Activated CD4-positive, alpha-beta memory T cell treated with anti-CD3 and anti-CD28 coated beads, Interleukin-2, amount 10 ng/mL, durations not matched to agents 7 days and 5 days (primary cell): Measurements from ENCODE around the gene BHLHE23. TPM values are rescaled to one million over a fixed set of nuclear protein-coding genes. Genes with fewer than 3 reads are reported as not detected.
"Not testable (repeated sequence)": the region's sequence is repeated elsewhere in the genome, so short reads cannot be mapped to it uniquely, and the experiment has no call there.

Experiments used
- CTCF ChIA-PET: fragments of 350-600 bp; sonication (Branson Sonifier 250); formaldehyde crosslinking; loops from one replicate; lab custom pipeline; 2021; ENCODE audit warnings: antibody characterized with exemption, inconsistent platforms; lab: Charles Lee
- POLR2A ChIA-PET: fragments of 350-600 bp; sonication (Branson Sonifier 250); formaldehyde crosslinking; loops from one replicate; lab custom pipeline; 2021; ENCODE audit warnings: antibody characterized with exemption; lab: Charles Lee
- DNase-seq: peaks from one replicate; pipeline ENCODE4 v3.0.0-alpha.2; 2020
- H3K27ac Mint-ChIP-seq: one replicate; pipeline ENCODE4 v1.8.0; 2021; ENCODE audit warnings: mild to moderate bottlenecking, mixed read lengths
- H3K27me3 Mint-ChIP-seq: one replicate; pipeline ENCODE4 v1.8.0; 2021; ENCODE audit warnings: mixed read lengths
- H3K36me3 Mint-ChIP-seq: one replicate; pipeline ENCODE4 v1.8.0; 2021; ENCODE audit warnings: low read depth, mixed read lengths
- H3K4me1 Mint-ChIP-seq: one replicate; pipeline ENCODE4 v1.8.0; 2021; ENCODE audit warnings: mixed read lengths
- H3K4me3 Mint-ChIP-seq: one replicate; pipeline ENCODE4 v1.8.0; 2021; ENCODE audit warnings: mild to moderate bottlenecking, mixed read lengths
- H3K9me3 Mint-ChIP-seq: one replicate; pipeline ENCODE4 v1.8.0; 2021; ENCODE audit warnings: mixed read lengths
- total RNA-seq, 2 experiments: library from RNA; stranded (reverse); gene quantifications; one replicate each; pipeline ENCODE4 v1.2.3, GENCODE V29; 2021

The BHLHE23 gene
- total RNA-seq, 2 experiments from 2014 or later: not detected

DNA sequence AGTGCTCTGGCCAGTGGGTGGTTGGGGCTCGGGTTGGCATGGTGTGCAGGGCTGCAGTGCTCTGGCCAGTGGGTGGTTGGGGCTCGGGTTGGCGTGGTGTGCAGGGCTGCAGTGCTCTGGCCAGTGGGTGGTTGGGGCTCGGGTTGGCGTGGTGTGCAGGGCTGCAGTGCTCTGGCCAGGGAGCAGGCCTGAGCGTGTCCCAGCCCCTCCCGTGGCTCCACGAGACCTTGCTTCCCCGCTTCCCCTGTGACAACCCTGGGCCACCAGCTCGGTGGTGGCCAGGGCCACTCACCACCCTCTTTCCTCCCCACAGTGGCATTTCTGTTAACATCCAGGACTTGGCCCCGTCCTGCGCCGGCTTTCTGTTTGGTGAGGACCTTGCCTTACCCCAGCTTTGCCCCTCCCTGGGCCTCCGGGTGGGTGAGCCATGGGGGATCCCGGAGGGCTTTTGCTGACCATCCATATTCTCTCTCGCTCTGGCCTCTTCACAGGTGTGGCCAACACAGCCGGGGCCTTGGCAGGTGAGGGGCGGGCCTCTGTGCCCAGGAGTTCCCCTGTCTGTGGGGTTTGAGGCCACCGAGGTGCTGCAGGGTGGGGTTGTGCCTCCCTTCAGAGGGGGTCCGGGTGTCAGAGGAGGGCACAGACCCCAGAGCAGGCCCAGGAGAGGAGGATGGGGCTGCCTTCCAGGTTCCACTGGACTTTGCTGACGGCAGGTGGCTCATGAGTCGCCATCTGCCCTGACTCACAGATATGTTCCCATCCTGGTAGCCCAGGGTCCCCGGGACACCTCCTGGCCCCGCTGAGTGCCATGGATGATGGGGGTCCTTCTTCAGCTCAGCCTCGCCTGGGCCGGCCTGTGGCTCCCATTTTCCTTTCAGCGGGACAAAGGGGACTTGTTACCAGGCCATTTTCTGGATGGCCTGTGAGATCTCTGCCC lies 40.3 kb downstream of the BHLHE23 start:
- no peak for DNase-seq
- H3K4me1 Mint-ChIP-seq: peaks cover 3% of the 10 kb centered on the region
- H3K9me3 Mint-ChIP-seq: no peaks in the 10 kb centered on the region
- H3K4me3 Mint-ChIP-seq: no peak overlapping the region
- ChIA-PET CTCF (no interaction called here), POLR2A (no interaction called here)
- peaks cover 3% of the 10 kb centered on the region for H3K27me3 Mint-ChIP-seq
- H3K36me3 Mint-ChIP-seq: no peaks in the 10 kb centered on the region
- no peak overlapping the region for H3K27ac Mint-ChIP-seq

GRCh38 chr20:62965363-62965771 lies 41.4 kb downstream of the BHLHE23 start:
- POLR2A ChIA-PET: interaction anchor here (1.1 kb wide), 1 partner anchor 44 kb away, joined by 3 read pairs; no protein-coding TSS in a partner anchor
- H3K36me3 Mint-ChIP-seq: no peaks in the 10 kb centered on the region
- no peak overlapping the region for H3K4me3 Mint-ChIP-seq
- CTCF ChIA-PET: interaction anchor here (1.6 kb wide), 1 partner anchor 8 kb away, joined by 3 read pairs; no protein-coding TSS in a partner anchor
- no peaks in the 10 kb centered on the region for H3K4me1 Mint-ChIP-seq
- no peaks in the 10 kb centered on the region for H3K9me3 Mint-ChIP-seq
- no peak for DNase-seq
- H3K27ac Mint-ChIP-seq: no peak overlapping the region
- no peaks in the 10 kb centered on the region for H3K27me3 Mint-ChIP-seq

GRCh38 chr20:62964700-62965099 lies 42.1 kb downstream of the BHLHE23 start:
- H3K9me3 Mint-ChIP-seq: no peaks in the 10 kb centered on the region
- no peak overlapping the region for H3K27ac Mint-ChIP-seq
- no peak for DNase-seq
- H3K4me3 Mint-ChIP-seq: no peak overlapping the region
- ChIA-PET POLR2A (interaction anchor here (1.1 kb wide), 1 partner anchor 44 kb away, joined by 3 read pairs; no protein-coding TSS in a partner anchor), CTCF (interaction anchor here (1.6 kb wide), 1 partner anchor 8 kb away, joined by 3 read pairs; no protein-coding TSS in a partner anchor)
- no peaks in the 10 kb centered on the region for H3K36me3 Mint-ChIP-seq
- no peaks in the 10 kb centered on the region for H3K27me3 Mint-ChIP-seq
- no peaks in the 10 kb centered on the region for H3K4me1 Mint-ChIP-seq

- POLR2A ChIA-PET: no interaction called here
Measured at GRCh38 chr20:62963614-62964397, 43.0 kb downstream of the BHLHE23 start.

DNA sequence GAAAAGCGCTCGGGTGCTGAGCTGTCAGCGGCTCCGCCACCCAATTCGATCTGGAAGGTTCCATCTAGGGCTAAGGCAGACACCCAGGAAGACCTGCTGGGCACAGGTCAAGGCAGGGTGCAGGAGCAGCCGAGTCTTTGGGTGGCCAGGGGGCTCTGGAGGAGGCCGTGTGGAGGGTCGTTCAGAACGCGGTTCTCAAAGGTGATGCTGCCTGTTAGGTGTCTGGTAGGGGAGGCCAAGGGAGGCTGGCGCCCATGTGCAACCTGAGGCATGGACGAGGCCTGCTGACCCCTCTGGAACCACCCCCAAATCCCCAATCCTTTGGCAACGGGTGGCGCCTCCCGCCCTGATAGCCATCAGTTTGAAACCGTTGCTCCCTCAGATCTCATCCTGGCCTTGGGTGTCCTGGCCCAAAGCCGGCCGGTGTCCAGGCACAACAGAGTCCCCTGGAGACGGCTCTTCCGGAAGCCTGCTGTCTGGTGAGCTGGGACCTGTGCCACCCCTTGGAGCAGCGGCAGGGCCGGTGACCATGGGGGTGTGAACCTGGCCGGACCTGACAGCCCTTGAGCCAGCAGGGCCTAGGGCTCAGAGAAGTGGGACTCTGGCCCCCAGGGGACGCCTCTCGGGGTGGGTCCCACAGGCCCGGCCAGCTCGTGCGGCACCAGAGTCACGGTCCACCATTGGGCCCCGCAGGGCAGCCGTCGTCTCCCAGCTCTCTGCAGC lies 43.7 kb downstream of the BHLHE23 start:
- no peaks in the 10 kb centered on the region for H3K9me3 Mint-ChIP-seq
- DNase-seq: no peak
- no peaks in the 10 kb centered on the region for H3K27me3 Mint-ChIP-seq
- no peak overlapping the region for H3K27ac Mint-ChIP-seq
- no peak overlapping the region for H3K4me3 Mint-ChIP-seq
- CTCF ChIA-PET: no interaction called here
- H3K36me3 Mint-ChIP-seq: no peaks in the 10 kb centered on the region
- POLR2A ChIA-PET: interaction anchor here (1.0 kb wide), 1 partner anchor 10 kb away, joined by 3 read pairs; no protein-coding TSS in a partner anchor
- H3K4me1 Mint-ChIP-seq: no peaks in the 10 kb centered on the region

More at GRCh38 chr20:62963614-62964397, 43.0 kb downstream of the BHLHE23 start:
- Mint-ChIP-seq H3K4me1 (no peaks in the 10 kb centered on the region), H3K27me3 (no peaks in the 10 kb centered on the region), H3K4me3 (no peak overlapping the region), H3K27ac (no peak overlapping the region), H3K9me3 (no peaks in the 10 kb centered on the region), H3K36me3 (no peaks in the 10 kb centered on the region)
- no peak for DNase-seq
- CTCF ChIA-PET: interaction anchor here (1.6 kb wide), 1 partner anchor 9 kb away, joined by 3 read pairs; no protein-coding TSS in a partner anchor

DNA sequence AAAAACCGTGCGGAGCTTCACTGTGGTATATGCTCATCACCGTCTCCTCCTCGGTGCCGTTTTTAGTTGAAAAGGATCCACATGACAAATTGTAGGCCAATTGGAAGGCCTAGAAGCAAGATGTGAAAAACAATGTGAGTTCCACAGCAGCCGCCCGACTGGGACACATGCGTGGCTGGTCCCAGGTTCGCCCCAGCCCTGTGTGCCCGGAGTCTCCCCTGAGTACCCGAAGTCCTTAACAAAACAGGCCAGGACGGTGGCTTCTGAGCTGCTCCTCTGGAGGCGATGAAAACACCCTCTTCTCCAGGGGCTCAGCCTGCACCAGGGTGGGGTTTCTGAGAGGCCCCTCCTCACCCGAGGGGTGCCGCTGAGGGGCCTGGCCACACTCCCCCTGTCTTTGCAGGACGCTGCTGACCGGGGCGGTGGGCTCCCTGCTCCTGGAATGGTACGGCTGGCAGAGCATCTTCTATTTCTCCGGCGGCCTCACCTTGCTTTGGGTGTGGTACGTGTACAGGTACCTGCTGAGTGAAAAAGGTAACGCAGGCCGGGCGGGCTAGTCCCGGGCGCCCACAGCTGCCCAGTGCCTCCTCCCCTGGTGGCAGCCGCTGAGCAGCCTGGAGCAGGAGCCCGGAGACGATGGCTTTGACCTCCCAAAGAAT lies 44.4 kb downstream of the BHLHE23 start:
- Mint-ChIP-seq H3K36me3 (no peaks in the 10 kb centered on the region), H3K27ac (no peak overlapping the region), H3K27me3 (no peaks in the 10 kb centered on the region), H3K9me3 (no peaks in the 10 kb centered on the region), H3K4me3 (no peak overlapping the region), H3K4me1 (no peaks in the 10 kb centered on the region)
- POLR2A ChIA-PET: interaction anchor here (1.0 kb wide), 1 partner anchor 10 kb away, joined by 3 read pairs; no protein-coding TSS in a partner anchor
- CTCF ChIA-PET: no interaction called here
- DNase-seq: no peak

GRCh38 chr20:62961799-62962198 lies 45.0 kb downstream of the BHLHE23 start:
- H3K36me3 Mint-ChIP-seq: no peaks in the 10 kb centered on the region
- no peak overlapping the region for H3K4me3 Mint-ChIP-seq
- ChIA-PET CTCF (no interaction called here), POLR2A (no interaction called here)
- no peak overlapping the region for H3K27ac Mint-ChIP-seq
- no peaks in the 10 kb centered on the region for H3K9me3 Mint-ChIP-seq
- H3K27me3 Mint-ChIP-seq: no peaks in the 10 kb centered on the region
- no peak for DNase-seq
- H3K4me1 Mint-ChIP-seq: no peaks in the 10 kb centered on the region

DNA sequence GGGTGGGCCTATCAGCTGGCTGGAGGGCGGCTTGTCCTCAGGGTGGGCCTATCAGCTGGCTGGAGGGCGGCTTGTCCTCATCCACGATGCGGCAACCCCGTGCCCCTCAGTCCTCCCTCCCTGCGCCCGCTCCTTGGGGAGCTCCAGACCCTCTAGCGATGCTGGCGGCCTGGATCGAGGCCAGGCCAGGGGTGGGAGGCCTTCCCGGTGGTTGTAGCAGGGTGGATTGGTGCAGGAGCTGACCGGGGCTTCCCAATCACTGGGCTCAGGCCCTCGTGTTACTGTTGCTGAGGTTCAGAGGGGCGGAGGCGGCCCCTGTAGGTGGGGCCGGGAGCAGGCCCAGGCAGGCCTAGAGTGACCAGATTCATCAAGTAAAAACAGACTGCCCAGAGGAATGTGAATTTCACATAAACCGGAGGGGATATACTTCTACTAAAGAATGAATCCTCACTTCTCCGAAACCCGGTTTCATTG lies 45.4 kb downstream of the BHLHE23 start:
- Mint-ChIP-seq H3K9me3 (no peaks in the 10 kb centered on the region), H3K36me3 (no peaks in the 10 kb centered on the region), H3K4me1 (no peaks in the 10 kb centered on the region), H3K27ac (no peak overlapping the region), H3K27me3 (no peaks in the 10 kb centered on the region), H3K4me3 (no peak overlapping the region)
- CTCF ChIA-PET: no interaction called here
- POLR2A ChIA-PET: no interaction called here
- no peak for DNase-seq

- H3K27ac Mint-ChIP-seq, POLR2A ChIA-PET, H3K9me3 Mint-ChIP-seq, CTCF ChIA-PET, H3K27me3 Mint-ChIP-seq, H3K36me3 Mint-ChIP-seq, DNase-seq, H3K4me3 Mint-ChIP-seq, H3K4me1 Mint-ChIP-seq: not testable (repeated sequence)
Measured at GRCh38 chr20:62960446-62961309, 46.1 kb downstream of the BHLHE23 start.

- Mint-ChIP-seq H3K27me3 (no peaks in the 10 kb centered on the region), H3K27ac (no peak overlapping the region), H3K36me3 (no peaks in the 10 kb centered on the region), H3K4me3 (no peak overlapping the region), H3K9me3 (no peaks in the 10 kb centered on the region), H3K4me1 (no peaks in the 10 kb centered on the region)
- DNase-seq: no peak
- ChIA-PET POLR2A (interaction anchor here (0.7 kb wide), 1 partner anchor 13 kb away, joined by 3 read pairs; no protein-coding TSS in a partner anchor), CTCF (interaction anchor here (1.4 kb wide), 1 partner anchor 13 kb away, joined by 3 read pairs; no protein-coding TSS in a partner anchor)
Measured at GRCh38 chr20:62959998-62960436, 46.7 kb downstream of the BHLHE23 start.
